GM21423 (cell line): ENCODE results near the gene TUFT1.
"Not testable (repeated sequence)": the region's sequence is repeated elsewhere in the genome, so short reads cannot be mapped to it uniquely, and the experiment has no call there.

Experiments
- ATAC-seq: cut with Tn5 transposase; IDR thresholded peaks from one replicate; pipeline ENCODE4 v1.9.1; 2021; ENCODE audit warnings: mild to moderate bottlenecking, moderate library complexity; ENCODE audit not compliant: unreplicated experiment

The TUFT1 gene

GRCh38 chr1:151578941-151579340, 38.8 kb downstream of the TUFT1 start:
- no peak for ATAC-seq

DNA sequence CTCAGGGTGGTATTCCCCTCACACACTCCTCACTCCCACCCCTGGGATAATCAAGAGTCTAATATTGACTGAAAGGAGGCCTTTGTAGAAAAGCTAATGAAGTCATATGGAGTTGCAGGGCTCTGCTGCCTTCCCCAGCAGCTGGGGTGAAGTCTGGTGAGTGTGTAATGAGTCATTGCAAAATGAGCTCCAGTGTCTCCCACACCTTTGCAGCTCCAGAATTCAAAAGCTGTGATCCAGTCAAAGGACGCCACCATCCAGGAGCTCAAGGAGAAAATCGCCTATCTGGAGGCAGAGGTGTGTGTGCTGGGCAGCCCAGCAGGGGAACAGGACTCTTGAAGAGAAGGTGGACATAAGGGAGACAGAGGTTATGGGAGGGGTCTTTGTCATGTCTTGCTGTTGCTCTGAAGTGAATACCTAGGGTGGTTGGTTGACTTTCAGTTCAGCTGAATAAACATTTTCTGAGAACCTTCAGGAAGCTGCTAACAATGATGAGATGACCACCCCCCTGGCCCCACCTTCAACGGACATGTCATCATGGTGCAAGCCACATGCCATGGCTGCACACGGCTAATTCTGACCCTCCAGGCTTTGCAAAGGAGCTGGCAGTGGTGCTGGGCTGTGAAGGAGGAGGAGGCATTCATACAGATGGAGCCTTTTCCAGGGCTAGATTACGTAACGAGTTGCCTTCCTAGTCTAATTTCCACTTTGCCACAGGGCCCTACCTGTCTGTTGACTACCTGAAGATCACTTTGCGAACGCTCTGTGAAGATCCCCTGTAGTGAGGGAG, 39.5 kb downstream of the TUFT1 start:
- ATAC-seq, result no peak

- no peak for ATAC-seq
Measured at GRCh38 chr1:151581451-151581850, 41.3 kb downstream of the TUFT1 start.

DNA sequence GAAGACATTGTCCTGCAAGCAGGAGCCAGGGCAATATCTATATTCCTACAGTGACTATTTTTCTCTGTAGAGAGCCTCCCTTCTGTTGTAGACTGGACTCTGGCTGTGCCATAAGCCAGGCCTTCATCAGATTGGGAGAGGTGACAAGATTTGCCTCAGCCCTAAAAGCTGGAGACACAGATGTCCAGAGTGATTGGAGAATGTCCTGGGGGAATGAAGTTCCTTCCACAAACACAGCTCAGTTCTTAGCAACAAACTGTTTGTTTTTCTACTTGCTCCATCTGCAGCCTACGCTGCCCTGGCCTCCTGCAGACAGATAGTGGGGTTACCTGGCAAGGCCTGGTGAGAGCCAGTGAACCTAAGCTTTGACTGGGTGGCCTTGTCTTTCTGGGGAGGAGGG, 41.8 kb downstream of the TUFT1 start:
- ATAC-seq, result no peak

DNA sequence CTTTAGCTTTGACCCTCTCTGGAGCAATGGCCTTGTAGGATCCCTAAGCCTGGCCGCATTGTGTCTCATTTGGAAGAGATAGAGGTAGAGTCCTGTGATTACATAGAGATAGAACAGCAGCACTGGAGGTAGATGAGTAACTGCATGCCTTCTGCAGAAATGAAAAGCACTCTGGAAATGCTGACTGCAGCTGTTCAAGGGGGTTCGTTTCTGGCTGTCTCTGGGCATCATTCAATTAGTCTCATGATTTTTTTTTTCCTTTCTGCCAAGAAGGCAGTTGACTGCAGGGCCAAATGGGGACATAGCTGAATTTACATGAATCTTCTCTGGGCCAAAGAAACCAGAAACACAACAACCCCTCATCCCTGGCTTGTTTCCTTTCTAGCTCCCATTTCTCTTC, 43.7 kb downstream of the TUFT1 start:
- ATAC-seq, result no peak

DNA sequence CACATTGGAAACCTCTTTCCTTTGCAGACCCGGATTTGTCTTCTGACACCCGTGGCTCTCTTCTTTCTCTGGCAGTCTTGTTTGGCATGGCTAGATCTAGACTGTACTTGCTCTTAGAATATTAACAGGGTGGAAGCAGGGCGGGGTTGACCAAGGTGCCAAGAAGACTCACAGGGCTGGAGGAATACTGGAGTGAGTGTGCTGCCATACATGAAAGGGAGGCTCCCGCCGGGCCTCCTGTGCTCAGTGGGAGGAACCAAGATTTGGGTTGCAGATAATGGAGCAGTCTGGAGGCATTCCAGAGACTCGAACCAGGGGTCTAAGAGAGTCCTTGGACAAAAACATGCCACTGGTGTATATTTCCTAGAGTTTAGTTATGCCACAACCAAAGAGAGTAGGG, 44.2 kb downstream of the TUFT1 start:
- ATAC-seq, result no peak

- ATAC-seq, result no peak
Measured at GRCh38 chr1:151584780-151585179, 44.7 kb downstream of the TUFT1 start.

GRCh38 chr1:151585622-151586021, 45.5 kb downstream of the TUFT1 start:
- no peak for ATAC-seq

GRCh38 chr1:151590961-151591360, 50.9 kb downstream of the TUFT1 start:
- no peak for ATAC-seq

DNA sequence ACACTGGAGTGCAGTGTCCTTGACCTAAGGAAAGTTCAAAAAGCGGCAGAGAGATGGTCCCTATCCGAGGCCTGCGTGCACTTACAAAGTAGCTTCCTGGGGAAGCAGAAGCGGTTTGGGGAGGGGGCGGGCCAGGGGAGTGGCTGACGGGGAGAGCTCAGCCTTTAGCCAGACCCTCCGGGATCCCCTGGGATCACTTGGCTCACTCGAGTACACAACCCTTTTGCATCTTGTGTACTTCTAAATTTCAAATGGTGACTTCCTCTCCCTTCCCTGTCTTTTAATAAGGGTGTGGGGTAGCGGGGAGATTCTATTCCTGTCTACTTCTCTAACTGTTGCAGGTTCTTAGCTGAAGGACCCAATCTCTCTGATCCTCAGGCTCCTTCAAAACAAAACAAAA, 53.6 kb downstream of the TUFT1 start:
- no peak for ATAC-seq

GRCh38 chr1:151594143-151594625, 54.1 kb downstream of the TUFT1 start:
- no peak for ATAC-seq

- ATAC-seq, result no peak
Measured at GRCh38 chr1:151596166-151596953, 56.3 kb downstream of the TUFT1 start.

- not testable (repeated sequence) for ATAC-seq
Measured at GRCh38 chr1:151602550-151602949, 62.4 kb downstream of the TUFT1 start.

DNA sequence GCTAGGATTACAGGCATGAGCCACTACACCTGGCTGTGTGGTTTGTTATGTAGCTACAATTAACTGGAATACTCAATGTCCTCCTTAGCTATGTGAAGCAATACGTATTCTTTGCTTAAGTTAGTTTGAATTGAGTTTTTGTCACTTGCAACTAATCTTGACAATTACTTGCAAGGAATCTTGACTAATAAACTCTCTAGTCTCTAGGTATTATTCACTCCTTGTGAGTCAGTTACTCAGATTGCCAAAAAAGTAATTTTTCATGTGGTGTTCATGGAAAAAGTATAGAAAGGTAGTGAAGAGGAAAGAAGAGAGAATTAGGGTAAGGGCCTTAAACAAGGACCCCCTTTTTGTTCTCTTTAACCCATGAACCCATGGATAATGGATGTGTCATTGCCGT, 64.2 kb downstream of the TUFT1 start:
- no peak for ATAC-seq

GRCh38 chr1:151606384-151606783, 66.3 kb downstream of the TUFT1 start:
- no peak for ATAC-seq

GRCh38 chr1:151606857-151607256, 66.7 kb downstream of the TUFT1 start:
- ATAC-seq, result no peak

GRCh38 chr1:151610142-151610541, 70.0 kb downstream of the TUFT1 start:
- no peak for ATAC-seq

DNA sequence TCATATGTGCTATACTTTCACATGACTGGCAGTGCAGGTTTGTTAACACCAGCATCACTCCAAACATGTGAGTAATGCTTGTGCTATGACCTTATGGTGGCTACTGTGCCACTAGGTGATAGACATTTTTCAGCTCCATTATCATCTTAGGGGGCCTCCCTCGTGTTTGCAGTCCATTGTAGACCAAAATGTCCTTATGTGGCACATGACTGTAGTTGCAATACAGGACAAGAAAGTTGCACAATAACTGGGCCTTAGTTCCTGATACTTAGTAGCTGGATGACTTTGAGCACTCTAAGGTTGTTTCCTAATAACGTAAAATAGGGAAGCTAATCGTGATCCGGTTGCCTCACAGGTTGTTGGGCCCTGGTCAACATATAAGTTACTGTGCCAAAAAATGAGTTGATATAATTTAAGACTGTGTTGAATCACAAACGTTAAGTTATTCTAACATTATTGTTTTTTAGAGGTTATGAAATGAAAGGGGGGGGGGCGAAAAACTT, 71.2 kb downstream of the TUFT1 start:
- ATAC-seq, result no peak

GRCh38 chr1:151611832-151612500, 71.9 kb downstream of the TUFT1 start, which contains the start of gene SNX27:
TSS of gene SNX27 (plus strand) at chr1:151612050. CDS start at chr1:151612202, 152 bp downstream.
- ATAC-seq, result peak; percentile 92

GRCh38 chr1:151612501-151613281, 72.6 kb downstream of the TUFT1 start:
- ATAC-seq, result peak; percentile 14
